Chondrocyte (in vitro differentiated cells): Measurements from ENCODE around the gene FAM222A. TPM values are rescaled to one million over a fixed set of nuclear protein-coding genes. Genes with fewer than 3 reads are reported as not detected.

Source experiments
- DNase-seq: peaks from one replicate; pipeline ENCODE4 v3.0.0; 2021; ENCODE audit warnings: mixed read lengths, low spot score
- H3K27ac Mint-ChIP-seq: one replicate; pipeline ENCODE4 v1.8.0; 2021; ENCODE audit warnings: mild to moderate bottlenecking, moderate library complexity, mixed read lengths; ENCODE audit not compliant: unreplicated experiment
- H3K27me3 Mint-ChIP-seq: 2 replicates; pipeline ENCODE4 v1.8.0; 2021; ENCODE audit warnings: low read depth, mixed read lengths
- H3K36me3 Mint-ChIP-seq: 2 replicates; pipeline ENCODE4 v1.8.0; 2021; ENCODE audit warnings: low read depth, mixed read lengths
- H3K4me1 Mint-ChIP-seq: 2 replicates; pipeline ENCODE4 v1.8.0; 2021; ENCODE audit warnings: low read depth, mild to moderate bottlenecking, mixed read lengths
- H3K4me3 Mint-ChIP-seq: one replicate; pipeline ENCODE4 v1.8.0; 2021; ENCODE audit warnings: mild to moderate bottlenecking, moderate library complexity, mixed read lengths; ENCODE audit not compliant: unreplicated experiment
- H3K9me3 Mint-ChIP-seq: 2 replicates; pipeline ENCODE4 v1.8.0; 2021; ENCODE audit warnings: low read depth, mixed read lengths
- CTCF ChIP-seq: fragments of 200-600 bp; sonication (generic); IDR thresholded peaks from 2 replicates; pipeline ENCODE4 v1.5.0; 2021; ENCODE audit warnings: antibody characterized with exemption, mild to moderate bottlenecking, moderate library complexity
- total RNA-seq: library from RNA; stranded (reverse); gene quantifications from 3 replicates; pipeline ENCODE4 v1.2.1, GENCODE V29; 2021

Gene FAM222A
- total RNA-seq, 1 donor from 2014 or later: 1.0 TPM

- H3K4me3 Mint-ChIP-seq: no peak overlapping the region
- TF ChIP-seq CTCF: no peak
- H3K4me1 Mint-ChIP-seq: peaks cover 2% of the 10 kb centered on the region
- H3K27ac Mint-ChIP-seq: no peak overlapping the region
- H3K36me3 Mint-ChIP-seq: peaks cover 3% of the 10 kb centered on the region
- DNase-seq: peak; percentile 52
- H3K9me3 Mint-ChIP-seq: peaks cover 4% of the 10 kb centered on the region
- no peaks in the 10 kb centered on the region for H3K27me3 Mint-ChIP-seq
Measured at GRCh38 chr12:109766251-109766778, 52.7 kb downstream of the FAM222A start.

- no peak for TF ChIP-seq CTCF
- no peak overlapping the region for H3K27ac Mint-ChIP-seq
- peaks cover 4% of the 10 kb centered on the region for H3K9me3 Mint-ChIP-seq
- DNase-seq: peak; percentile 3
- H3K27me3 Mint-ChIP-seq: no peaks in the 10 kb centered on the region
- no peaks in the 10 kb centered on the region for H3K4me1 Mint-ChIP-seq
- peaks cover 3% of the 10 kb centered on the region for H3K36me3 Mint-ChIP-seq
- H3K4me3 Mint-ChIP-seq: no peak overlapping the region
Measured at GRCh38 chr12:109767456-109767855, 53.8 kb downstream of the FAM222A start.

- no peak for TF ChIP-seq CTCF
- DNase-seq: peak; percentile 86
- Mint-ChIP-seq H3K27ac (no peak overlapping the region), H3K36me3 (peaks cover 2% of the 10 kb centered on the region), H3K4me1 (no peaks in the 10 kb centered on the region), H3K9me3 (peaks cover 3% of the 10 kb centered on the region), H3K4me3 (no peak overlapping the region), H3K27me3 (no peaks in the 10 kb centered on the region)
Measured at GRCh38 chr12:109767991-109768900, 54.6 kb downstream of the FAM222A start.

- Mint-ChIP-seq H3K9me3 (no peaks in the 10 kb centered on the region), H3K36me3 (no peaks in the 10 kb centered on the region), H3K4me1 (no peaks in the 10 kb centered on the region), H3K27ac (no peak overlapping the region), H3K4me3 (no peak overlapping the region), H3K27me3 (peaks cover 3% of the 10 kb centered on the region)
- no peak for TF ChIP-seq CTCF
- peak; percentile 92 for DNase-seq
Measured at GRCh38 chr12:109768901-109769670, 55.5 kb downstream of the FAM222A start.
